IMR-90 (cell line): ENCODE results near the gene XCR1. TPM values are rescaled to one million over a fixed set of nuclear protein-coding genes. Genes with fewer than 3 reads are reported as not detected.

Experiments
- ATAC-seq: fragments of 200-7000 bp; cut with Tn5 transposase; 2 replicates; pipeline ENCODE4 v1.9.1; 2020; ENCODE audit warnings: low read depth, mild to moderate bottlenecking, moderate library complexity
- BruUV-seq: library from RNA; stranded (reverse); fragments of 400-500 nt; replicated peaks from 2 replicates; lab custom pipeline; 2021; lab: Mats Ljungman, UMichigan
- CTCF ChIA-PET: fragments of 300-600 bp; formaldehyde crosslinking; extraction: SDS; loops from one replicate; lab custom pipeline; 2021; ENCODE audit warnings: antibody characterized with exemption; lab: Yijun Ruan, JAX
- POLR2A ChIA-PET: fragments of 300-600 bp; sonication (Branson Sonifier 250); formaldehyde crosslinking; loops from one replicate; lab custom pipeline; 2022; ENCODE audit warnings: antibody characterized with exemption; ENCODE audit not compliant: unreplicated experiment; lab: Charles Lee
- DNase-seq: peaks from one replicate; pipeline ENCODE4 v3.0.0; 2013
- H2AFZ ChIP-seq: replicated peaks from 2 replicates; pipeline ENCODE3; 2013; ENCODE audit warnings: low read length, mild to moderate bottlenecking; ENCODE audit not compliant: poor library complexity
- H2AK5ac ChIP-seq: 2 replicates; pipeline ENCODE4 v1.6.1; 2013; ENCODE audit warnings: low read depth, low read length, inconsistent platforms
- H2AK9ac ChIP-seq: replicated peaks from 2 replicates; pipeline ENCODE3; 2013; ENCODE audit warnings: mild to moderate bottlenecking, low read depth, low read length, moderate library complexity; ENCODE audit not compliant: poor library complexity
- H2BK120ac ChIP-seq: 2 replicates; pipeline ENCODE4 v1.6.1; 2013; ENCODE audit warnings: low read depth, low read length, inconsistent platforms
- H2BK15ac ChIP-seq: 3 replicates; pipeline ENCODE4 v1.6.1; 2013; ENCODE audit warnings: low read depth, low read length, inconsistent platforms
- H2BK20ac ChIP-seq: 2 replicates; pipeline ENCODE4 v1.6.1; 2013; ENCODE audit warnings: low read depth, mild to moderate bottlenecking, inconsistent platforms, low read length, moderate library complexity
- H2BK5ac ChIP-seq: 2 replicates; pipeline ENCODE4 v1.6.1; 2013; ENCODE audit warnings: mild to moderate bottlenecking, low read depth, low read length, inconsistent platforms; ENCODE audit not compliant: poor library complexity, severe bottlenecking
- H3K14ac ChIP-seq: replicated peaks from 2 replicates; pipeline ENCODE4 v1.6.1; 2013; ENCODE audit warnings: low read depth, low read length, inconsistent platforms
- H3K18ac ChIP-seq: 2 replicates; pipeline ENCODE4 v1.6.1; 2013; ENCODE audit warnings: low read depth, low read length, control low read depth
- H3K23ac ChIP-seq: 2 replicates; pipeline ENCODE4 v1.6.1; 2013; ENCODE audit warnings: low read depth, low read length, inconsistent platforms
- H3K27ac ChIP-seq: 2 replicates; pipeline ENCODE4 v1.5.1; 2013; ENCODE audit warnings: mild to moderate bottlenecking, control low read depth, low read length; ENCODE audit not compliant: insufficient read depth
- H3K27me3 ChIP-seq: 2 replicates; pipeline ENCODE4 v1.6.1; 2013; ENCODE audit warnings: low read length; ENCODE audit not compliant: control insufficient read depth, insufficient read depth
- H3K36me3 ChIP-seq: 2 replicates; pipeline ENCODE4 v1.6.1; 2013; ENCODE audit warnings: low read length, mixed read lengths; ENCODE audit not compliant: control insufficient read depth, insufficient read depth
- H3K4ac ChIP-seq: 2 replicates; pipeline ENCODE4 v1.6.1; 2013; ENCODE audit warnings: low read depth, low read length, inconsistent platforms
- H3K4me1 ChIP-seq: 2 replicates; pipeline ENCODE4 v1.6.1; 2013; ENCODE audit warnings: low read length, mixed read lengths; ENCODE audit not compliant: control insufficient read depth, insufficient read depth
- H3K4me2 ChIP-seq: 2 replicates; pipeline ENCODE4 v1.6.1; 2013; ENCODE audit warnings: low read depth, mild to moderate bottlenecking, control low read depth, low read length, moderate library complexity
- H3K4me3 ChIP-seq: 2 replicates; pipeline ENCODE4 v1.5.1; 2013; ENCODE audit warnings: low read depth, mild to moderate bottlenecking, control low read depth, low read length, moderate library complexity; ENCODE audit not compliant: insufficient read depth
- H3K56ac ChIP-seq: 2 replicates; pipeline ENCODE4 v1.6.1; 2013; ENCODE audit warnings: low read length, inconsistent platforms; ENCODE audit not compliant: insufficient read depth; ENCODE audit errors: extremely low read depth
- H3K79me1 ChIP-seq, 2 experiments: 2 replicates each; pipeline ENCODE4 v1.6.1; 2013; ENCODE audit warnings: low read length in 2 of 2, inconsistent platforms in 1 of 2, low read depth in 1 of 2
- H3K9ac ChIP-seq: 2 replicates; pipeline ENCODE4 v1.6.1; 2013; ENCODE audit warnings: low read depth, low read length, control low read depth
- H3K9me1 ChIP-seq: 2 replicates; pipeline ENCODE4 v1.6.1; 2013; ENCODE audit warnings: low read length, inconsistent platforms; ENCODE audit not compliant: insufficient read depth
- H3K9me3 ChIP-seq: 2 replicates; pipeline ENCODE4 v1.6.1; 2013; ENCODE audit warnings: low read length; ENCODE audit not compliant: control insufficient read depth, insufficient read depth
- H4K20me1 ChIP-seq: 2 replicates; pipeline ENCODE4 v1.6.1; 2013; ENCODE audit warnings: low read length, inconsistent platforms; ENCODE audit not compliant: insufficient read depth
- H4K5ac ChIP-seq: 2 replicates; pipeline ENCODE4 v1.6.1; 2013; ENCODE audit warnings: mild to moderate bottlenecking, low read depth, low read length, control low read depth
- H4K8ac ChIP-seq, 2 experiments: 2 replicates each; pipeline ENCODE4 v1.6.1; 2013; ENCODE audit warnings: low read depth in 2 of 2, low read length in 2 of 2, control low read depth in 1 of 2, inconsistent platforms in 1 of 2
- H4K91ac ChIP-seq: 2 replicates; pipeline ENCODE4 v1.6.1; 2013; ENCODE audit warnings: low read depth, low read length, inconsistent platforms; ENCODE audit not compliant: insufficient read depth
- BHLHE40 ChIP-seq: fragments of 150-350 bp; IDR thresholded peaks from 2 replicates; pipeline ENCODE4 v1.6.1; 2016; ENCODE audit warnings: mild to moderate bottlenecking, low read depth, low read length
- CEBPB ChIP-seq: IDR thresholded peaks from 2 replicates; pipeline ENCODE4 v1.6.1; 2012; ENCODE audit warnings: low read depth, low read length, improper control_type of control experiment
- CHD1 ChIP-seq: IDR thresholded peaks from 2 replicates; pipeline ENCODE4 v1.6.1; 2012; ENCODE audit warnings: low read depth, low read length, improper control_type of control experiment
- MAFK ChIP-seq: IDR thresholded peaks from 2 replicates; pipeline ENCODE4 v1.6.1; 2012; ENCODE audit warnings: low read depth, low read length, improper control_type of control experiment
- MXI1 ChIP-seq: IDR thresholded peaks from 2 replicates; pipeline ENCODE4 v1.6.1; 2012; ENCODE audit warnings: low read depth, mild to moderate bottlenecking, low read length, moderate library complexity, borderline replicate concordance
- NFE2L2 ChIP-seq: fragments of 150-350 bp; IDR thresholded peaks from 2 replicates; pipeline ENCODE4 v1.6.1; 2016; ENCODE audit warnings: low read depth, mild to moderate bottlenecking, low read length
- RFX5 ChIP-seq: IDR thresholded peaks from 2 replicates; pipeline ENCODE4 v1.8.0; 2012; ENCODE audit warnings: low read depth, mild to moderate bottlenecking, low read length, moderate library complexity
- WGBS, 2 experiments: methylation state at CpG; one replicate each; pipeline versions ENCODE4 v1.1.5 to v1.1.7; 2013; ENCODE audit warnings: missing lambda C conversion rate in 2 of 2; ENCODE audit not compliant: insufficient read length in 1 of 2; ENCODE audit errors: extremely low coverage in 2 of 2; 5-methylcytosine and 5-hydroxymethylcytosine counted together
- dilution Hi-C: fragments of 300-500 bp; cut with HindIII; formaldehyde crosslinking; loops from one replicate; pipeline ENCODE4 v1.14.3; 2018; ENCODE audit warnings: low sequenced_read_pairs; ENCODE audit not compliant: unreplicated experiment
- in situ Hi-C: fragments of 300-500 bp; cut with MboI; formaldehyde crosslinking; loops from 3 replicates; pipeline ENCODE4 v1.14.3; 2019; ENCODE audit warnings: low sequenced_read_pairs, inconsistent platforms, mixed read lengths
- intact Hi-C: fragments of 100-400 bp; cut with micrococcal nuclease; formaldehyde crosslinking; loops from 2 replicates; pipeline ENCODE4 v1.10.0; 2022
- polyA plus RNA-seq, 3 experiments: library from polyadenylated mRNA; depleted of rRNA; stranded (reverse); fragments of >200 nt; gene quantifications; 2 replicates each; pipeline ENCODE4 v1.2.3, GENCODE V29; 2012; ENCODE audit warnings: low replicate concordance in 1 of 3
- total RNA-seq: library from RNA; depleted of rRNA; stranded (reverse); fragments of >200 nt; gene quantifications from 2 replicates; pipeline ENCODE4 v1.2.3, GENCODE V29; 2012
- TF ChIP-seq, protein P1 (sequence below): fragments of 150-350 bp; IDR thresholded peaks from 2 replicates; pipeline ENCODE4 v1.6.1; 2016; ENCODE audit warnings: low read depth, mild to moderate bottlenecking, low read length, moderate library complexity, borderline replicate concordance
- TF ChIP-seq, protein P2 (sequence below): fragments of 150-350 bp; IDR thresholded peaks from 2 replicates; pipeline ENCODE4 v1.6.1; 2017; ENCODE audit warnings: mild to moderate bottlenecking, antibody characterized with exemption, low read length, low read depth
- TF ChIP-seq, protein P3 (sequence below): conservative IDR thresholded peaks from 2 replicates; pipeline ENCODE4 v1.5.1; 2012; ENCODE audit warnings: mild to moderate bottlenecking, low read depth, low read length, improper control_type of control experiment

The XCR1 gene
- total and polyA plus RNA-seq, 2 of the 4 experiments (the other 2 are of a cell fraction): not detected

DNA sequence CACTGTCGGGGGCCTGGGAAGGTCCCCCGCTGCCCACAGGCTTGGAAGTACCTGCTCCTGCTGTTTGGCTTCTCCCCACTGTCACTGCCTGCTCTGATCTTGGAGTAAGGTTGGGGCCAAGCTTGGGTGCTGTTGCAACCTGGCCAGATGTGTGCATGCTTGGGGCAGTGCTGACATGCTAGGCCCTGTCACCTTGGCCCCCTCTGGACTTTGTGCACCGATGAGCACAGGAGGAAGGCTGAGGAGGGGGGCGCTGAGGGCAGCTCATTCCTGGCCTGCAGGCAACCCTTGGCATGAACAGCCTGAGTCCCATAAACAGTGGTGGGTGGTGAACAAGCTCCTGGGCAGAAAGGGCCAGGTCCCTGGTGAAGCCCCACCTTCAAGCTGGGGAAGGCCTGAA is 4.0 kb upstream of the XCR1 start:
- ChIA-PET POLR2A (no interaction called here), CTCF (no interaction called here)
- Histone ChIP-seq H2BK20ac (no peak overlapping the region), H3K4me1 (no peaks in the 10 kb centered on the region), H3K4me2 (no peak overlapping the region), H3K9me3 (peaks cover 9% of the 10 kb centered on the region), H3K23ac (no peak overlapping the region), H4K5ac (no peak overlapping the region), H2BK120ac (no peak overlapping the region), H2AFZ (no peak overlapping the region), H3K79me1 (no peaks in the 10 kb centered on the region), H3K14ac (no peak overlapping the region), H2BK5ac (no peak overlapping the region), H2BK15ac (no peak overlapping the region), H3K9ac (no peak overlapping the region), H3K9me1 (no peaks in the 10 kb centered on the region; the same call in 1 of the 2 replicates), H3K36me3 (no peaks in the 10 kb centered on the region), H4K8ac (no peak overlapping the region), H3K18ac (no peak overlapping the region), H3K27ac (no peak overlapping the region), H4K20me1 (no peaks in the 10 kb centered on the region), H4K91ac (no peak overlapping the region), H2AK9ac (no peak overlapping the region), H3K56ac (no peak overlapping the region), H3K4me3 (no peak overlapping the region), H2AK5ac (no peak overlapping the region), H3K4ac (no peak overlapping the region), H3K27me3 (peaks cover 8% of the 10 kb centered on the region)
- WGBS, 2 experiments: 60% methylated on average over 1 of the region's 4 CpGs; no CpG with 5 or more reads in 1 of the 2 experiments
- DNase-seq (no peak), ATAC-seq (no peak)
- dilution Hi-C loops (no loop called here), intact Hi-C loops (no loop called here), in situ Hi-C loops (no loop called here)
- BruUV-seq: no TSS peak
- TF ChIP-seq, protein P1, sequence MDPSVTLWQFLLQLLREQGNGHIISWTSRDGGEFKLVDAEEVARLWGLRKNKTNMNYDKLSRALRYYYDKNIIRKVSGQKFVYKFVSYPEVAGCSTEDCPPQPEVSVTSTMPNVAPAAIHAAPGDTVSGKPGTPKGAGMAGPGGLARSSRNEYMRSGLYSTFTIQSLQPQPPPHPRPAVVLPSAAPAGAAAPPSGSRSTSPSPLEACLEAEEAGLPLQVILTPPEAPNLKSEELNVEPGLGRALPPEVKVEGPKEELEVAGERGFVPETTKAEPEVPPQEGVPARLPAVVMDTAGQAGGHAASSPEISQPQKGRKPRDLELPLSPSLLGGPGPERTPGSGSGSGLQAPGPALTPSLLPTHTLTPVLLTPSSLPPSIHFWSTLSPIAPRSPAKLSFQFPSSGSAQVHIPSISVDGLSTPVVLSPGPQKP: no peak
- no peak for TF ChIP-seq NFE2L2
- TF ChIP-seq RFX5: no peak
- TF ChIP-seq, protein P2, sequence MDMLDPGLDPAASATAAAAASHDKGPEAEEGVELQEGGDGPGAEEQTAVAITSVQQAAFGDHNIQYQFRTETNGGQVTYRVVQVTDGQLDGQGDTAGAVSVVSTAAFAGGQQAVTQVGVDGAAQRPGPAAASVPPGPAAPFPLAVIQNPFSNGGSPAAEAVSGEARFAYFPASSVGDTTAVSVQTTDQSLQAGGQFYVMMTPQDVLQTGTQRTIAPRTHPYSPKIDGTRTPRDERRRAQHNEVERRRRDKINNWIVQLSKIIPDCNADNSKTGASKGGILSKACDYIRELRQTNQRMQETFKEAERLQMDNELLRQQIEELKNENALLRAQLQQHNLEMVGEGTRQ: no peak
- no peak for TF ChIP-seq MAFK
- no peak for TF ChIP-seq CEBPB
- TF ChIP-seq, protein P3, sequence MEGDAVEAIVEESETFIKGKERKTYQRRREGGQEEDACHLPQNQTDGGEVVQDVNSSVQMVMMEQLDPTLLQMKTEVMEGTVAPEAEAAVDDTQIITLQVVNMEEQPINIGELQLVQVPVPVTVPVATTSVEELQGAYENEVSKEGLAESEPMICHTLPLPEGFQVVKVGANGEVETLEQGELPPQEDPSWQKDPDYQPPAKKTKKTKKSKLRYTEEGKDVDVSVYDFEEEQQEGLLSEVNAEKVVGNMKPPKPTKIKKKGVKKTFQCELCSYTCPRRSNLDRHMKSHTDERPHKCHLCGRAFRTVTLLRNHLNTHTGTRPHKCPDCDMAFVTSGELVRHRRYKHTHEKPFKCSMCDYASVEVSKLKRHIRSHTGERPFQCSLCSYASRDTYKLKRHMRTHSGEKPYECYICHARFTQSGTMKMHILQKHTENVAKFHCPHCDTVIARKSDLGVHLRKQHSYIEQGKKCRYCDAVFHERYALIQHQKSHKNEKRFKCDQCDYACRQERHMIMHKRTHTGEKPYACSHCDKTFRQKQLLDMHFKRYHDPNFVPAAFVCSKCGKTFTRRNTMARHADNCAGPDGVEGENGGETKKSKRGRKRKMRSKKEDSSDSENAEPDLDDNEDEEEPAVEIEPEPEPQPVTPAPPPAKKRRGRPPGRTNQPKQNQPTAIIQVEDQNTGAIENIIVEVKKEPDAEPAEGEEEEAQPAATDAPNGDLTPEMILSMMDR: no peak
- TF ChIP-seq CHD1: no peak
- TF ChIP-seq BHLHE40: no peak
- no peak for TF ChIP-seq MXI1
